Peyer's patch (tissue), 4 donors: ENCODE results near the gene ZNF385D. TPM values are rescaled to one million over a fixed set of nuclear protein-coding genes. Genes with fewer than 3 reads are reported as not detected.

Experiments used
- DNase-seq, 3 donors: peaks; one replicate each; pipeline ENCODE4 v3.0.0-alpha.2; 2017 to 2019
- H3K27ac ChIP-seq, 4 donors: fragments of 200-600 bp; sonication (generic); one replicate each; pipeline ENCODE4 v1.5.1; 2016 to 2019
- H3K27me3 ChIP-seq, 2 donors: fragments of 200-600 bp; sonication (generic); one replicate each; pipeline ENCODE4 v1.5.1; 2019
- H3K36me3 ChIP-seq, 3 donors: fragments of 200-600 bp; sonication (generic); one replicate each; pipeline ENCODE4 v1.5.1; 2016 to 2019
- H3K4me1 ChIP-seq, 4 donors: fragments of 200-600 bp; sonication (generic); one replicate each; pipeline ENCODE4 v1.5.1; 2016 to 2019
- H3K4me3 ChIP-seq, 4 donors: fragments of 200-600 bp; sonication (generic); 1 replicate in 3 of 4; 2 replicates in 1 of 4; pipeline ENCODE4 v1.5.1; 2016 to 2019; ENCODE audit warnings: mild to moderate bottlenecking in 1 of 4
- H3K9me3 ChIP-seq, 4 donors: fragments of 200-600 bp; sonication (generic); one replicate each; pipeline ENCODE4 v1.5.1; 2016 to 2019; ENCODE audit warnings: mild to moderate bottlenecking in 1 of 4
- POLR2A ChIP-seq, 2 donors: fragments of 450-650 bp; IDR thresholded peaks; one replicate each; pipeline ENCODE4 v1.5.1; 2017; ENCODE audit warnings: antibody characterized with exemption in 2 of 2, mild to moderate bottlenecking in 2 of 2, moderate library complexity in 2 of 2
- total RNA-seq, 4 donors: library from RNA; depleted of rRNA; stranded (reverse); fragments of >200 nt; gene quantifications; one replicate each; pipeline ENCODE4 v1.1.0, GENCODE V29; 2016
- TF ChIP-seq, protein P1 (sequence below), 6 experiments: fragments of 450-650 bp in 4 of 6; fragments of 200-600 bp in 2 of 6; sonication (generic) in 1 of 6; IDR thresholded peaks; one replicate each; pipeline ENCODE4 v1.5.1; 2017 to 2019; ENCODE audit warnings: antibody characterized with exemption in 6 of 6, mild to moderate bottlenecking in 3 of 6, moderate library complexity in 1 of 6

Gene ZNF385D
- total RNA-seq, 4 donors from 2014 or later, result 1.1 to 3.3 (median 1.8) TPM

GRCh38 chr3:21441821-21442220 lies 309.2 kb downstream of the ZNF385D start:
- H3K36me3 ChIP-seq, result no peaks in the 10 kb centered on the region
- no peak for DNase-seq
- TF ChIP-seq POLR2A (IDR thresholded peaks at IDR 0.05), result no peak
- TF ChIP-seq, protein P1, sequence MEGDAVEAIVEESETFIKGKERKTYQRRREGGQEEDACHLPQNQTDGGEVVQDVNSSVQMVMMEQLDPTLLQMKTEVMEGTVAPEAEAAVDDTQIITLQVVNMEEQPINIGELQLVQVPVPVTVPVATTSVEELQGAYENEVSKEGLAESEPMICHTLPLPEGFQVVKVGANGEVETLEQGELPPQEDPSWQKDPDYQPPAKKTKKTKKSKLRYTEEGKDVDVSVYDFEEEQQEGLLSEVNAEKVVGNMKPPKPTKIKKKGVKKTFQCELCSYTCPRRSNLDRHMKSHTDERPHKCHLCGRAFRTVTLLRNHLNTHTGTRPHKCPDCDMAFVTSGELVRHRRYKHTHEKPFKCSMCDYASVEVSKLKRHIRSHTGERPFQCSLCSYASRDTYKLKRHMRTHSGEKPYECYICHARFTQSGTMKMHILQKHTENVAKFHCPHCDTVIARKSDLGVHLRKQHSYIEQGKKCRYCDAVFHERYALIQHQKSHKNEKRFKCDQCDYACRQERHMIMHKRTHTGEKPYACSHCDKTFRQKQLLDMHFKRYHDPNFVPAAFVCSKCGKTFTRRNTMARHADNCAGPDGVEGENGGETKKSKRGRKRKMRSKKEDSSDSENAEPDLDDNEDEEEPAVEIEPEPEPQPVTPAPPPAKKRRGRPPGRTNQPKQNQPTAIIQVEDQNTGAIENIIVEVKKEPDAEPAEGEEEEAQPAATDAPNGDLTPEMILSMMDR (IDR thresholded peaks at IDR 0.05), result no peak
- H3K27ac ChIP-seq, result no peak overlapping the region
- peaks cover 0 to 3% (median 0%) of the 10 kb centered on the region in 4 donors for H3K9me3 ChIP-seq
- H3K27me3 ChIP-seq, result no peaks in the 10 kb centered on the region
- no peaks in the 10 kb centered on the region for H3K4me1 ChIP-seq
- no peak overlapping the region for H3K4me3 ChIP-seq

DNA sequence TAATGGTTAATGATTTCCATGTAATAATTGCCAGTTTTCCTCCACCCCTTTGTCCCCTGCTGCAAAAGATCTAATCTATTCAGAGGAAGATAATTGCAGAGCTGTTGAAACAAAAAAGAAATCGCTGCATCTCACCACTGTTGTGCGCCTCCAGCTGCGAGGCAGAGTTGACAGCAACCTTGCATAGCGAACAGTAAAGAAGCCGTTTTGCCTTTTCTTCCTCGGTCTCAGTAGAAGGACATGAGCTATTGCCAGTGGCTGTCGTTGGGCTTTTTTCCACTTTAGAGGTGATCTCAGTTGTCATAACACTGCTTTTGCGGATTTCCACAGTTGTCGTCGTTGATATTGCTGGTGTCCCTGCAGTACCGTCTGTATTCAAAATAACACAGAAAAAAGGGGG lies 314.2 kb downstream of the ZNF385D start:
- Histone ChIP-seq H3K27me3 (no peaks in the 10 kb centered on the region), H3K27ac (no peak overlapping the region), H3K4me1 (no peaks in the 10 kb centered on the region), H3K4me3 (no peak overlapping the region), H3K36me3 (no peaks in the 10 kb centered on the region), H3K9me3 (no peaks in the 10 kb centered on the region)
- no peak for DNase-seq
- TF ChIP-seq, protein P1 (IDR thresholded peaks at IDR 0.05), result no peak
- no peak for TF ChIP-seq POLR2A (IDR thresholded peaks at IDR 0.05)

DNA sequence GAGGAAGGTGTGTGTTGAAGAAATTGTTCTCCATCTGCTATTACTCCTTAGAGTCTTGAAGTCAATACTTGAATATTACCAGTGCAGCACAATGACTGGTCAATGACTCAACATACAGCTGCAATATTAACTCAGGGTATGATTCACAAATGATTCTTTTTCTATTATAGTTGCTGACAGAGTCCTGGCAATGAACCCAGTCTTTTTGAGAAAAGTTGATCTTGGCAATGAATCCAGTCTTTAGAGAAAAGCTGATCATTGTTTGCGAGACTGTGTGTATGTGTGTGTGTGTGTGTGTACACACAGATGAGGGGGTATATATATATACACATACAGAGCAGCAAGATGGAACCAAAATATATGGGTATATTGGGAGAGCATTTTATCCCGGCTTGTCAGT lies 315.1 kb downstream of the ZNF385D start:
- H3K9me3 ChIP-seq, result no peaks in the 10 kb centered on the region
- no peak overlapping the region for H3K27ac ChIP-seq
- no peak overlapping the region for H3K4me3 ChIP-seq
- TF ChIP-seq POLR2A (IDR thresholded peaks at IDR 0.05), result no peak
- TF ChIP-seq, protein P1 (IDR thresholded peaks at IDR 0.05), result no peak
- H3K4me1 ChIP-seq, result no peaks in the 10 kb centered on the region
- H3K36me3 ChIP-seq, result no peaks in the 10 kb centered on the region
- H3K27me3 ChIP-seq, result no peaks in the 10 kb centered on the region
- DNase-seq, result no peak

- H3K9me3 ChIP-seq, result no peaks in the 10 kb centered on the region
- no peak for DNase-seq
- no peaks in the 10 kb centered on the region for H3K4me1 ChIP-seq
- no peaks in the 10 kb centered on the region for H3K27me3 ChIP-seq
- no peaks in the 10 kb centered on the region for H3K36me3 ChIP-seq
- TF ChIP-seq, protein P1 (IDR thresholded peaks at IDR 0.05), result no peak
- no peak for TF ChIP-seq POLR2A (IDR thresholded peaks at IDR 0.05)
- H3K27ac ChIP-seq, result no peak overlapping the region
- no peak overlapping the region for H3K4me3 ChIP-seq
Measured at GRCh38 chr3:21434310-21434709, 316.7 kb downstream of the ZNF385D start.

- H3K36me3 ChIP-seq, result no peaks in the 10 kb centered on the region
Measured at GRCh38 chr3:21433751-21434150, 317.3 kb downstream of the ZNF385D start.

More at GRCh38 chr3:21433751-21434150, 317.3 kb downstream of the ZNF385D start:
- no peak overlapping the region for H3K27ac ChIP-seq
- no peaks in the 10 kb centered on the region for H3K9me3 ChIP-seq
- DNase-seq, result no peak
- TF ChIP-seq, protein P1 (IDR thresholded peaks at IDR 0.05), result no peak
- no peak for TF ChIP-seq POLR2A (IDR thresholded peaks at IDR 0.05)
- H3K4me3 ChIP-seq, result no peak overlapping the region
- no peaks in the 10 kb centered on the region for H3K4me1 ChIP-seq
- H3K27me3 ChIP-seq, result no peaks in the 10 kb centered on the region
